Right lobe of liver (tissue), 4 donors: ENCODE data around the gene PHF11.

Experiments used
- CTCF ChIP-seq, 4 donors: fragments of 200-600 bp in 3 of 4; fragments of 450-650 bp in 1 of 4; IDR thresholded peaks; one replicate each; pipeline versions ENCODE4 v1.5.1 to v1.8.0; 2016 to 2022; ENCODE audit warnings: antibody characterized with exemption in 4 of 4, mild to moderate bottlenecking in 2 of 4
- POLR2A ChIP-seq: fragments of 450-650 bp; IDR thresholded peaks from one replicate; pipeline ENCODE4 v1.6.1; 2017; ENCODE audit warnings: antibody characterized with exemption, mild to moderate bottlenecking
- donor health status: DM: no; HTN: no; CAD: no.
- donor health status: DM: no; HTN: no; CAD: no.
- donor health status: DM: no; HTN: yes; CAD: no.

GRCh38 chr13:49472186-49472585 is 23.6 kb upstream of the PHF11 start:
- no peak for TF ChIP-seq POLR2A
- no peak for TF ChIP-seq CTCF (IDR thresholded peaks at IDR 0.05)
